SW 1271 (cell line): Measurements from ENCODE around the gene AUTS2.

Experiments
- DNase-seq, 2 experiments: peaks; one replicate each; lab custom pipeline; 2025; lab: John Stamatoyannopoulos, UW

The AUTS2 gene

GRCh38 chr7:70498232-70498992 is 900.1 kb downstream of the AUTS2 start:
- DNase-seq, result no peak

- no peak for DNase-seq
These were observed 902.0 kb downstream of the AUTS2 start for GRCh38 chr7:70500261-70500660.

GRCh38 chr7:70502117-70502863 is 904.0 kb downstream of the AUTS2 start:
- DNase-seq, result no peak

- no peak for DNase-seq
These were observed 906.0 kb downstream of the AUTS2 start for GRCh38 chr7:70504254-70504653.

- no peak for DNase-seq
These were observed 907.2 kb downstream of the AUTS2 start for GRCh38 chr7:70505468-70505867.

- no peak for DNase-seq
These were observed 907.6 kb downstream of the AUTS2 start for GRCh38 chr7:70505886-70506285.

- DNase-seq, result no peak
These were observed 908.2 kb downstream of the AUTS2 start for GRCh38 chr7:70506434-70506833.

GRCh38 chr7:70512144-70512543 is 913.9 kb downstream of the AUTS2 start:
- DNase-seq, result no peak

- no peak for DNase-seq
These were observed 914.5 kb downstream of the AUTS2 start for GRCh38 chr7:70512761-70513160.

- no peak for DNase-seq
These were observed 922.3 kb downstream of the AUTS2 start for GRCh38 chr7:70520611-70521010.

GRCh38 chr7:70523249-70523988 is 925.1 kb downstream of the AUTS2 start:
- no peak for DNase-seq

- DNase-seq, result no peak
These were observed 925.7 kb downstream of the AUTS2 start for GRCh38 chr7:70523989-70524351.

- no peak for DNase-seq
These were observed 927.7 kb downstream of the AUTS2 start for GRCh38 chr7:70525991-70526390.

- no peak for DNase-seq
These were observed 929.3 kb downstream of the AUTS2 start for GRCh38 chr7:70527520-70528115.

- no peak for DNase-seq
These were observed 931.2 kb downstream of the AUTS2 start for GRCh38 chr7:70529436-70529835.

- DNase-seq, result no peak
These were observed 931.8 kb downstream of the AUTS2 start for GRCh38 chr7:70529914-70530585.

GRCh38 chr7:70533614-70534013 is 935.3 kb downstream of the AUTS2 start:
- no peak for DNase-seq

GRCh38 chr7:70539205-70539604 is 940.9 kb downstream of the AUTS2 start:
- no peak for DNase-seq

GRCh38 chr7:70539617-70540016 is 941.3 kb downstream of the AUTS2 start:
- DNase-seq, result no peak

GRCh38 chr7:70540641-70541040 is 942.4 kb downstream of the AUTS2 start:
- no peak for DNase-seq

- DNase-seq, result no peak
These were observed 944.6 kb downstream of the AUTS2 start for GRCh38 chr7:70542750-70543376.
